B cell (primary cell): ENCODE results near the gene ATP9B. TPM values are rescaled to one million over a fixed set of nuclear protein-coding genes. Genes with fewer than 3 reads are reported as not detected.

Source experiments
- ATAC-seq: fragments of 200-7000 bp; cut with Tn5 transposase; one replicate; pipeline ENCODE4 v1.10.0; 2021; ENCODE audit warnings: low read depth, mild to moderate bottlenecking, moderate number of reproducible peaks, moderate library complexity
- CTCF ChIA-PET: fragments of 350-600 bp; sonication (Branson Sonifier 250); formaldehyde crosslinking; loops from one replicate; lab custom pipeline; 2021; ENCODE audit warnings: antibody characterized with exemption, inconsistent platforms; lab: Charles Lee
- POLR2A ChIA-PET: fragments of 350-600 bp; sonication (Branson Sonifier 250); formaldehyde crosslinking; loops from one replicate; lab custom pipeline; 2021; ENCODE audit warnings: antibody characterized with exemption; lab: Charles Lee
- DNase-seq: peaks from one replicate; pipeline ENCODE4 v3.0.0; 2013
- H2AFZ ChIP-seq: 2 replicates; pipeline ENCODE4 v1.6.1; 2012; ENCODE audit warnings: mild to moderate bottlenecking, low read depth, low read length; ENCODE audit not compliant: insufficient read depth, poor library complexity, severe bottlenecking
- H3K27ac ChIP-seq, 2 donors: 1 replicate in 1 of 2; 2 replicates in 1 of 2; pipeline ENCODE4 v1.5.1; 2012 to 2013; ENCODE audit warnings: low read length in 2 of 2, mild to moderate bottlenecking in 2 of 2, moderate library complexity in 1 of 2
- H3K27me3 ChIP-seq, 4 experiments: fragments of 200-600 bp in 1 of 4; sonication (generic) in 1 of 4; replicated peaks in 1 of 4; 1 replicate in 2 of 4; 2 replicates in 2 of 4; pipeline versions ENCODE4 v1.6.1 to v1.7.0; 2013 to 2016; ENCODE audit warnings: low read length in 3 of 4, mild to moderate bottlenecking in 2 of 4, mixed read lengths in 1 of 4, moderate library complexity in 1 of 4; ENCODE audit not compliant: insufficient read depth in 4 of 4, control insufficient read depth in 3 of 4; ENCODE audit errors: control extremely low read depth in 1 of 4
- H3K36me3 ChIP-seq, 2 experiments: replicated peaks in 1 of 2; 1 replicate in 1 of 2; 2 replicates in 1 of 2; pipeline versions ENCODE4 v1.6.1 to v1.7.1; 2013; ENCODE audit warnings: low read length in 1 of 2; ENCODE audit not compliant: insufficient read depth in 2 of 2, control insufficient read depth in 1 of 2; ENCODE audit errors: control extremely low read depth in 1 of 2, extremely low read depth in 1 of 2
- H3K4me1 ChIP-seq, 2 donors: fragments of 200-600 bp in 1 of 2; sonication (generic) in 1 of 2; 1 replicate in 1 of 2; 2 replicates in 1 of 2; pipeline versions ENCODE4 v1.5.1 to v1.6.1; 2013 to 2017; ENCODE audit warnings: low read length in 2 of 2; ENCODE audit not compliant: control insufficient read depth in 2 of 2, insufficient read depth in 2 of 2
- H3K4me2 ChIP-seq: replicated peaks from 2 replicates; pipeline ENCODE3; 2012; ENCODE audit warnings: mild to moderate bottlenecking, low read depth, low read length; ENCODE audit not compliant: poor library complexity, severe bottlenecking
- H3K4me3 ChIP-seq, 5 experiments: fragments of 200-600 bp in 1 of 5; sonication (generic) in 1 of 5; 1 replicate in 3 of 5; 2 replicates in 2 of 5; pipeline versions ENCODE4 v1.5.1 to v1.7.0; 2011 to 2016; ENCODE audit warnings: low read length in 4 of 5, mild to moderate bottlenecking in 4 of 5, low read depth in 2 of 5, control low read depth in 1 of 5, moderate library complexity in 1 of 5; ENCODE audit not compliant: insufficient read depth in 1 of 5; ENCODE audit errors: control extremely low read depth in 1 of 5, extremely low read depth in 1 of 5
- H3K79me2 ChIP-seq: fragments of 200-600 bp; sonication (generic); one replicate; pipeline ENCODE4 v1.6.0; 2016; ENCODE audit warnings: low read length; ENCODE audit not compliant: control insufficient read depth, insufficient read depth
- H3K9ac ChIP-seq: fragments of 200-600 bp; sonication (generic); 2 replicates; pipeline ENCODE4 v1.6.1; 2017; ENCODE audit warnings: mild to moderate bottlenecking, low read length, moderate library complexity
- H3K9me3 ChIP-seq, 3 donors: one replicate each; pipeline versions ENCODE4 v1.6.1 to v1.7.1; 2013; ENCODE audit warnings: low read length in 2 of 3; ENCODE audit not compliant: control insufficient read depth in 2 of 3, insufficient read depth in 1 of 3; ENCODE audit errors: control extremely low read depth in 1 of 3
- H4K20me1 ChIP-seq: 2 replicates; pipeline ENCODE4 v1.6.0; 2012; ENCODE audit warnings: mild to moderate bottlenecking, low read length; ENCODE audit not compliant: insufficient read depth, control insufficient read depth, poor library complexity, severe bottlenecking
- H3K27ac Mint-ChIP-seq: one replicate; pipeline ENCODE4 v1.8.0; 2021; ENCODE audit warnings: mixed read lengths
- H3K27me3 Mint-ChIP-seq: one replicate; pipeline ENCODE4 v1.8.0; 2021; ENCODE audit warnings: mixed read lengths
- H3K4me1 Mint-ChIP-seq: one replicate; pipeline ENCODE4 v1.8.0; 2021; ENCODE audit warnings: mixed read lengths
- H3K4me3 Mint-ChIP-seq: one replicate; pipeline ENCODE4 v1.8.0; 2021; ENCODE audit warnings: mixed read lengths
- H3K9me3 Mint-ChIP-seq: one replicate; pipeline ENCODE4 v1.8.0; 2022; ENCODE audit warnings: mixed read lengths; ENCODE audit not compliant: insufficient read depth
- EZH2 ChIP-seq: IDR thresholded peaks from 2 replicates; pipeline ENCODE4 v1.6.1; 2012; ENCODE audit warnings: borderline replicate concordance, low read depth, mild to moderate bottlenecking, moderate library complexity, low read length; ENCODE audit not compliant: insufficient read depth, poor library complexity, severe bottlenecking
- WGBS: methylation state at CpG from one replicate; pipeline ENCODE4 v1.1.5; 2013; ENCODE audit warnings: missing lambda C conversion rate; ENCODE audit not compliant: insufficient coverage; 5-methylcytosine and 5-hydroxymethylcytosine counted together
- intact Hi-C: fragments of 100-400 bp; cut with micrococcal nuclease; formaldehyde crosslinking; loops from one replicate; pipeline ENCODE4 v1.10.0; 2022
- polyA plus RNA-seq: library from polyadenylated mRNA; depleted of rRNA; stranded (reverse); fragments of >200 nt; gene quantifications from 2 replicates; pipeline ENCODE4 v1.2.3, GENCODE V29; 2012
- total RNA-seq, 2 donors: library from RNA; stranded (reverse); fragments of 120-200 nt in 1 of 2; gene quantifications; 1 replicate in 1 of 2; 2 replicates in 1 of 2; pipeline versions ENCODE4 v1.2.3 to v1.2.4, GENCODE V29; 2013 to 2022
- TF ChIP-seq, protein P1 (sequence below): fragments of 200-600 bp; IDR thresholded peaks from one replicate; pipeline ENCODE4 v1.8.0; 2022; ENCODE audit warnings: antibody characterized with exemption, mild to moderate bottlenecking

ATP9B gene
- total and polyA plus RNA-seq, 2 donors (not counting 1 experiment from before 2014, with no cell fraction given), result 34.3 to 71.7 TPM

DNA sequence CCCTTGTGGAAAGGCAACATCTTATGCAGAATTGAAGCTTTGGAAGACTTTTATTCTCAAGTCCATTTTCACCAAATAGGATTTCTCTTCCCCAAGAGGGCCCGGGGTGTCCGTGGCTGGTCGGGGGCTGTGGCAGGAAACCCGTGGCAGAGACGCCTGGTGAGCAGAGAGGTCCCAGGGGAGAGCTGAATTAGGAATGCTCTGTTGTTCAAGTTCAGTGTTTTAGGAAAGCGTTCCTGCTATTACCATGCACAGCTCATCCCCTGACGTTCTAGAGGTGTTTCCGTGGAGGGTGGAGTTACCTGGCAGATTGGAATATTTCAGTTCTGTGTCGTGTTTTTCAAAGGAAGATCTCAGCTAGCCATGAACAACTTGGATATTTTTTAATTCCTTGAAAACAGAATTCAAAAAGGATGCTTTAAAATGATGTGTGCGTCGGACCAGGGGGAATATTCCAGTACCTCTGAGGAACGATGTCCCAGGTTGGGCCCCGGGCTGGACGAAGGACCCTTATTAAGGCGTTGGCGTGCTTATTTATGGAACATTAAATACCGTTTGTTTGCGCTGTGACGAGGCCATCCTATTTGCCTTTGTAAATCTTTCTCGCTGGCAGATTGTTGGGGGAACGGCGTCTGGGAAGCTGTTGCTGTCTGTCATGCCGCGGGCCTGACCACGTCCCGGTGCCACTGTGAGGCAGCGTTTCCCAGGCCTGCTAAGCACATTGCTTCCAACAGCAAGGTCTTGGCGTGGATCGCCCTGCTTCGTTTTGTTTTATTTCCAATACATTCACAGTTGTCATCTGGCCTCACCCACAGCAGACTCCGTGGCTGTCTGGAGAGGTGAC, 334.8 kb downstream of the ATP9B start:
- 81% methylated on average over 18 of the region's 31 CpGs for WGBS
- TF ChIP-seq EZH2, result no peak
- TF ChIP-seq, protein P1, sequence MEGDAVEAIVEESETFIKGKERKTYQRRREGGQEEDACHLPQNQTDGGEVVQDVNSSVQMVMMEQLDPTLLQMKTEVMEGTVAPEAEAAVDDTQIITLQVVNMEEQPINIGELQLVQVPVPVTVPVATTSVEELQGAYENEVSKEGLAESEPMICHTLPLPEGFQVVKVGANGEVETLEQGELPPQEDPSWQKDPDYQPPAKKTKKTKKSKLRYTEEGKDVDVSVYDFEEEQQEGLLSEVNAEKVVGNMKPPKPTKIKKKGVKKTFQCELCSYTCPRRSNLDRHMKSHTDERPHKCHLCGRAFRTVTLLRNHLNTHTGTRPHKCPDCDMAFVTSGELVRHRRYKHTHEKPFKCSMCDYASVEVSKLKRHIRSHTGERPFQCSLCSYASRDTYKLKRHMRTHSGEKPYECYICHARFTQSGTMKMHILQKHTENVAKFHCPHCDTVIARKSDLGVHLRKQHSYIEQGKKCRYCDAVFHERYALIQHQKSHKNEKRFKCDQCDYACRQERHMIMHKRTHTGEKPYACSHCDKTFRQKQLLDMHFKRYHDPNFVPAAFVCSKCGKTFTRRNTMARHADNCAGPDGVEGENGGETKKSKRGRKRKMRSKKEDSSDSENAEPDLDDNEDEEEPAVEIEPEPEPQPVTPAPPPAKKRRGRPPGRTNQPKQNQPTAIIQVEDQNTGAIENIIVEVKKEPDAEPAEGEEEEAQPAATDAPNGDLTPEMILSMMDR, result no peak
- ATAC-seq, result no peak
- H3K9me3 ChIP-seq, result no peaks in the 10 kb centered on the region
- peaks cover 93% of the 10 kb centered on the region for H3K79me2 ChIP-seq
- Mint-ChIP-seq H3K27me3 (no peaks in the 10 kb centered on the region), H3K27ac (peak overlapping the region; percentile 92), H3K9me3 (no peaks in the 10 kb centered on the region), H3K4me1 (peaks cover 78% of the 10 kb centered on the region), H3K4me3 (peak overlapping the region; percentile 79)
- ChIA-PET POLR2A (interaction anchor here (0.7 to 3.1 kb wide), 3 partner anchors 11 to 120 kb away, joined by 3 to 8 read pairs (median 3); no protein-coding TSS in a partner anchor), CTCF (interaction anchor here (1.0 to 1.9 kb wide), 10 partner anchors 7 to 126 kb away, joined by 3 to 11 read pairs (median 5); no protein-coding TSS in a partner anchor)
- peak overlapping the region; percentile 62 for H3K4me2 ChIP-seq
- peaks cover 0 to 23% of the 10 kb centered on the region in 2 experiments for H3K36me3 ChIP-seq
- no peak overlapping the region for H2AFZ ChIP-seq
- peak overlapping the region; percentile 40 for H3K9ac ChIP-seq
- intact Hi-C loops, result loop anchor here (2.0 kb wide), 2 partner anchors 57 to 275 kb away; partner anchors contain the start of gene CTDP1
- peaks cover 32% of the 10 kb centered on the region for H4K20me1 ChIP-seq
- H3K27me3 ChIP-seq, result no peaks in the 10 kb centered on the region
- peak overlapping the region; percentile 91 to 97 for H3K27ac ChIP-seq
- H3K4me3 ChIP-seq, result peak overlapping the region in 4 of 5 experiments; percentile 2 to 57 (median 38)
- no peak for DNase-seq
- H3K4me1 ChIP-seq, result peaks cover 63 to 68% of the 10 kb centered on the region in 2 donors

DNA sequence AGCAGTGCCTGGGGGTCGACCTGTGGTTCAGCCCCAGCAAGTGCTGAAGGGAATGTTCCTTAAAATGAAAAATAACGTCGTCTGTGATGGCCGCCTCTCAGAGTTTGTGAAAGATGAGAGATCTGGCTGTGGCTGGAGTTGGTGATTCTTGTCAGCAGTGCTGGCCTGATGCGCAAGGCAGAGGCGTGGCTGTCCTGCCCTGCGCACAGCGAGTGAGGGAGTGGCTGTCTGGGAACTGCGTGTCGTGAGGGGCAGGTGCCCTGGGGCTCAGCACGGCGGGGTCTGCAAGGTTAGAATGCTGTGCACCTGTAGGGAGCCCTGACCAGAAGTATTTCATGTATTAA, 335.3 kb downstream of the ATP9B start:
- TF ChIP-seq, protein P1, result no peak
- no peak for TF ChIP-seq EZH2
- ATAC-seq (no peak), DNase-seq (no peak)
- H3K4me3 ChIP-seq, result no peak overlapping the region
- POLR2A ChIA-PET, result interaction anchor here (3.1 kb wide), 1 partner anchor 119 kb away, joined by 8 read pairs; no protein-coding TSS in a partner anchor
- peaks cover 38% of the 10 kb centered on the region for H4K20me1 ChIP-seq
- Mint-ChIP-seq H3K4me1 (peaks cover 74% of the 10 kb centered on the region), H3K9me3 (no peaks in the 10 kb centered on the region), H3K4me3 (peak overlapping the region; percentile 79), H3K27me3 (no peaks in the 10 kb centered on the region), H3K27ac (peak overlapping the region; percentile 92)
- no peaks in the 10 kb centered on the region for H3K9me3 ChIP-seq
- WGBS, result 79% methylated on average over 12 of the region's 12 CpGs
- peaks cover 61 to 65% of the 10 kb centered on the region in 2 donors for H3K4me1 ChIP-seq
- H3K27ac ChIP-seq, result peak overlapping the region; percentile 91 to 97
- H3K27me3 ChIP-seq, result no peaks in the 10 kb centered on the region
- H3K4me2 ChIP-seq, result peak overlapping the region; percentile 62
- CTCF ChIA-PET, result interaction anchor here (1.4 to 2.2 kb wide), 11 partner anchors 8 to 241 kb away, joined by 4 to 11 read pairs (median 6); no protein-coding TSS in a partner anchor
- intact Hi-C loops, result loop anchor here (2.0 kb wide), 2 partner anchors 56 to 274 kb away; partner anchors contain the start of gene CTDP1
- H3K9ac ChIP-seq, result no peak overlapping the region
- peaks cover 93% of the 10 kb centered on the region for H3K79me2 ChIP-seq
- H2AFZ ChIP-seq, result no peak overlapping the region
- peaks cover 0 to 28% of the 10 kb centered on the region in 2 experiments for H3K36me3 ChIP-seq
